Psoas muscle (tissue), 8 donors: ENCODE results near the gene MLIP. TPM values are rescaled to one million over a fixed set of nuclear protein-coding genes. Genes with fewer than 3 reads are reported as not detected.

ENCODE experiments used
- ATAC-seq, 4 donors: fragments of 200-7000 bp; cut with Tn5 transposase; one replicate each; pipeline ENCODE4 v1.9.1; 2020; ENCODE audit warnings: moderate library complexity in 3 of 4, mild to moderate bottlenecking in 2 of 4
- DNase-seq, 2 donors: peaks; one replicate each; pipeline ENCODE4 v3.0.0-alpha.2; 2020
- H3K27ac ChIP-seq: fragments of 200-600 bp; one replicate; pipeline ENCODE4 v1.8.0; 2022
- H3K27me3 ChIP-seq, 3 donors: fragments of 200-600 bp in 1 of 3; one replicate each; pipeline versions ENCODE4 v1.6.1 to v1.8.0; 2013 to 2022; ENCODE audit warnings: low read length in 2 of 3, mild to moderate bottlenecking in 2 of 3, moderate library complexity in 1 of 3; ENCODE audit not compliant: insufficient read depth in 3 of 3
- H3K36me3 ChIP-seq, 2 donors: fragments of 200-600 bp in 1 of 2; one replicate each; pipeline versions ENCODE4 v1.6.1 to v1.8.0; 2013 to 2022; ENCODE audit warnings: low read depth in 1 of 2, mild to moderate bottlenecking in 1 of 2, moderate library complexity in 1 of 2; ENCODE audit not compliant: insufficient read depth in 1 of 2
- H3K4me1 ChIP-seq: fragments of 200-600 bp; one replicate; pipeline ENCODE4 v1.8.0; 2022
- H3K4me3 ChIP-seq: fragments of 200-600 bp; one replicate; pipeline ENCODE4 v1.8.0; 2022; ENCODE audit warnings: mild to moderate bottlenecking
- H3K9me3 ChIP-seq: fragments of 200-600 bp; one replicate; pipeline ENCODE4 v1.8.0; 2022
- CTCF ChIP-seq: fragments of 200-600 bp; IDR thresholded peaks from one replicate; pipeline ENCODE4 v1.8.0; 2022; ENCODE audit warnings: antibody characterized with exemption
- WGBS, 3 donors: extraction: QIAGEN DNeasy Blood & Tissue Kit; methylation state at CpG; one replicate each; pipeline versions ENCODE4 v1.1.6 to v1.1.7; 2013; 5-methylcytosine and 5-hydroxymethylcytosine counted together
- intact Hi-C, 2 donors: fragments of 100-400 bp; cut with DNase I; formaldehyde crosslinking; loops; one replicate each; pipeline versions ENCODE4 v1.11.0 to v1.14.2; 2022
- polyA plus RNA-seq, 3 donors: library from polyadenylated mRNA; stranded (reverse); fragments of 200-250 nt; gene quantifications; one replicate each; pipeline ENCODE4 v1.2.3, GENCODE V29; 2013
- total RNA-seq, 4 donors: library from RNA; stranded (reverse); fragmentation: NEBNext Ultra II Directional in 2 of 4; extraction: Animal tissue kit (Norgen Biotek cat#: 25700) in 2 of 4; gene quantifications; one replicate each; pipeline versions ENCODE4 v1.2.1 to v1.2.4, GENCODE V29; 2021 to 2023
- donor health status: healthy with polysubstance abuse.
- donor health status: DM: no; HTN: no; CAD: no; lungs with moderate emphysema.
- donor health status: Bipolar disorder and iron deficiency.
- donor health status: healthy.
- donor health status: DM: yes; HTN: yes; CAD: no.
- donor health status: DM: no; HTN: no; CAD: no.
- donor health status: DM: no; HTN: no; CAD: no.
- donor health status: DM: yes; HTN: yes; CAD: no.

The MLIP gene
- total and polyA plus RNA-seq, 7 donors: 51.5 to 365 (median 163) TPM

- H3K36me3 ChIP-seq: no peaks in the 10 kb centered on the region
- H3K9me3 ChIP-seq: no peaks in the 10 kb centered on the region
- peak; percentile 33 to 45 (median 38) for ATAC-seq
- TF ChIP-seq CTCF: no peak
- WGBS, 3 donors: 31 to 46% (median 31%) methylated on average over 3 of the region's 3 CpGs
- H3K4me1 ChIP-seq: peaks cover 86% of the 10 kb centered on the region
- DNase-seq: no peak
- H3K27ac ChIP-seq: peak overlapping the region; percentile 54
- H3K4me3 ChIP-seq: no peak overlapping the region
- no peaks in the 10 kb centered on the region for H3K27me3 ChIP-seq
- intact Hi-C loops: no loop called here
Measured at GRCh38 chr6:54103497-54103896, 7.7 kb upstream of the MLIP start.

- no peaks in the 10 kb centered on the region for H3K27me3 ChIP-seq
- no peaks in the 10 kb centered on the region for H3K9me3 ChIP-seq
- no peaks in the 10 kb centered on the region for H3K36me3 ChIP-seq
- H3K27ac ChIP-seq: peak overlapping the region; percentile 54
- DNase-seq (no peak), ATAC-seq (peak in 2 of 4 donors; percentile 28 to 34)
- H3K4me3 ChIP-seq: no peak overlapping the region
- no peak for TF ChIP-seq CTCF
- H3K4me1 ChIP-seq: peaks cover 78% of the 10 kb centered on the region
- intact Hi-C loops: no loop called here
Measured at GRCh38 chr6:54106727-54107126, 4.5 kb upstream of the MLIP start.

- TF ChIP-seq CTCF: no peak
- no peak for DNase-seq
- no peaks in the 10 kb centered on the region for H3K27me3 ChIP-seq
- peak overlapping the region; percentile 54 for H3K27ac ChIP-seq
- no peaks in the 10 kb centered on the region for H3K36me3 ChIP-seq
- peaks cover 78% of the 10 kb centered on the region for H3K4me1 ChIP-seq
- intact Hi-C loops: no loop called here
- no peak overlapping the region for H3K4me3 ChIP-seq
- peak; percentile 21 to 59 (median 48) for ATAC-seq
- WGBS, 3 donors: 36 to 61% (median 41%) methylated on average over 8 of the region's 8 CpGs
- H3K9me3 ChIP-seq: no peaks in the 10 kb centered on the region
Measured at GRCh38 chr6:54107470-54108090, 3.7 kb upstream of the MLIP start.

- no peaks in the 10 kb centered on the region for H3K36me3 ChIP-seq
- peak overlapping the region; percentile 54 for H3K27ac ChIP-seq
- H3K4me1 ChIP-seq: peaks cover 78% of the 10 kb centered on the region
- DNase-seq (no peak), ATAC-seq (no peak)
- intact Hi-C loops: no loop called here
- H3K4me3 ChIP-seq: no peak overlapping the region
- H3K27me3 ChIP-seq: no peaks in the 10 kb centered on the region
- no peak for TF ChIP-seq CTCF
- no peaks in the 10 kb centered on the region for H3K9me3 ChIP-seq
Measured at GRCh38 chr6:54108271-54108670, 3.0 kb upstream of the MLIP start.

- intact Hi-C loops: no loop called here
Measured at GRCh38 chr6:54109586-54109985, 1.7 kb upstream of the MLIP start.

More at GRCh38 chr6:54109586-54109985, 1.7 kb upstream of the MLIP start:
- Histone ChIP-seq H3K36me3 (no peaks in the 10 kb centered on the region), H3K27ac (peak overlapping the region; percentile 34), H3K4me1 (peaks cover 83% of the 10 kb centered on the region), H3K27me3 (no peaks in the 10 kb centered on the region), H3K9me3 (no peaks in the 10 kb centered on the region), H3K4me3 (no peak overlapping the region)
- no peak for TF ChIP-seq CTCF
- no peak for ATAC-seq
- 46 to 74% (median 57%) methylated on average over 2 to 3 of the region's 3 CpGs for WGBS, 3 donors
- DNase-seq: no peak
